AML-193 (cell line): ENCODE measurements around the gene SUFU.
A peak's percentile ranks its signal among the peaks of the same experiment; 100 is the strongest.

Source experiments
- DNase-seq, 2 experiments: peaks; one replicate each; lab custom pipeline; 2025; lab: John Stamatoyannopoulos, UW

The SUFU gene

DNA sequence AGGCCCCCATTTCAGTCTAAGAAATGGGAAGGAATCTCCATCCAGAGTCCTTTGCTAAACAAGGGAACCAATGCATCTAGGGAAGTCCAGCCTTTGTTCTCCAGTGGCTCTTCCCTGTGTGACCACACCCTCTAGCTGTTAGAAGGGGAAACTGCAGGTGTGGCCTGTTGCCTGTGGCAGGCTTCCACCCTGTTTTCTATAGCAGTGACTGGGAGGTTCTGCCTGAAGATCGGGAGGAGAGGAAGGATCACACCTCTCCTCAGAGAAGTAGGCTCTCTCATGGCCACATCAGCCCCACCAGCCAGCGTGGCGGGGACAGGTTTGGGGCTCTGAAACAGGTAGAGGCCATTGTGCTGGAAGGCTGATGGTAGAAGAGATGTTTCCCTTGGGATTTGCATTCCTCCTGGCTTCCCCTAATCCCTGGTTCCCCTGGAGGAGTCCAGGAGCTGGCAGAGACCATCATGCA, 92.8 kb downstream of the SUFU start:
- peak; percentile 35 to 42 for DNase-seq

DNA sequence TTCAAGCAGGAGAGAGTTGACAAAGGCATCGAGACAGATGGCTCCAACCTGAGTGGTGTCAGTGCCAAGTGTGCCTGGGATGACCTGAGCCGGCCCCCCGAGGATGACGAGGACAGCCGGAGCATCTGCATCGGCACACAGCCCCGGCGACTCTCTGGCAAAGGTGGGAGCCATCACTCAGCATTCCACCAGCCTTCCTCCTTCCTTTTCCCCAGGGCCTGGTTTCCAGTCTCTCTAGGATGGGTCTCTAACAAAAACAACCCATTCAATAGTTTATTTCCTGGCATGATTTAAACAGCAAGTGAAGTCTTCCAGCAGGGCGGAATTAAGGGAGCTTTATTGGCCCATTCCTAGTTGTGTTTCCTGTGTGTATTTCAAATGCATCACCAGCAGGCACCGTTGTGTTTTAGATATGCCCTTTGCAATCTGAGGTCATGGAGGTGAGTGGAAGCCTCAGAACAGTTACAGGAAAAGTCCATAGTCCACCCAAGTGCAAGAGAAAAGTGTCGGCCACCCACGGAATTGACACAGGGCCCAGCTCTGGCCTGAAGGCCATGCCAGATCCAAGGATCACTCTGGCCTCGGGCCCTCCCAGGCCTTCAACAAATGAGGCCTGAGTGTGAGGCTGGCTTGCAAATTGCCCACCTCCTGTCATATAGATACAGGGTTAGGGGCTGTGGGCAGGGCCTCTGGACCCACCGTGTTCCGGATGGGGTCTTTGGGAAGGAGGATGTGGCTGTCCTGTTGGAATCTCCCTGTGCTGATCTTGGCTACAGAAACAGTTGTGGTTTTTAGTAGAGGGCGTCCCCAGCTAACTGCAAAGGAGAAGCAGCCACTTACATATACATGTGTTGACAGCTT, 93.6 kb downstream of the SUFU start:
- no peak for DNase-seq

DNA sequence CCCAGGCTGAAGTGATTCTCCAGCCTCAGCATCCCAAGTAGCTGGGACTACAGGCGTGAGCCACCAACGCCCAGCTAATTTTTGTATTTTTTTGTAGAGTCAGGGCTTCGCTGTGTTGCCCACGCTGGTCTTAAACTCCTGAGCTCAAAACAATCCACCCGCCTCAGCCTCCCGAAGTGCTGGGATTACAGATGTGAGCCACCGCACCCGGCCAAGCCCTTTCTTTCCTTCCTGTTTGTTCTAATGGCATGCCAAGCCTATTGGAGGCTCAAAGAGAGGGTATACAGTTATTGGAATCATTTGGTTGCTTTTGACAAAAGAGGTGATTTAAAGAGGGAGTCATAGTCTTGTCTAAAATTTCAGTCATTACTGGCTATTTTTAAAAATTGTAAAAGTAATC, 94.5 kb downstream of the SUFU start:
- DNase-seq, result no peak

DNA sequence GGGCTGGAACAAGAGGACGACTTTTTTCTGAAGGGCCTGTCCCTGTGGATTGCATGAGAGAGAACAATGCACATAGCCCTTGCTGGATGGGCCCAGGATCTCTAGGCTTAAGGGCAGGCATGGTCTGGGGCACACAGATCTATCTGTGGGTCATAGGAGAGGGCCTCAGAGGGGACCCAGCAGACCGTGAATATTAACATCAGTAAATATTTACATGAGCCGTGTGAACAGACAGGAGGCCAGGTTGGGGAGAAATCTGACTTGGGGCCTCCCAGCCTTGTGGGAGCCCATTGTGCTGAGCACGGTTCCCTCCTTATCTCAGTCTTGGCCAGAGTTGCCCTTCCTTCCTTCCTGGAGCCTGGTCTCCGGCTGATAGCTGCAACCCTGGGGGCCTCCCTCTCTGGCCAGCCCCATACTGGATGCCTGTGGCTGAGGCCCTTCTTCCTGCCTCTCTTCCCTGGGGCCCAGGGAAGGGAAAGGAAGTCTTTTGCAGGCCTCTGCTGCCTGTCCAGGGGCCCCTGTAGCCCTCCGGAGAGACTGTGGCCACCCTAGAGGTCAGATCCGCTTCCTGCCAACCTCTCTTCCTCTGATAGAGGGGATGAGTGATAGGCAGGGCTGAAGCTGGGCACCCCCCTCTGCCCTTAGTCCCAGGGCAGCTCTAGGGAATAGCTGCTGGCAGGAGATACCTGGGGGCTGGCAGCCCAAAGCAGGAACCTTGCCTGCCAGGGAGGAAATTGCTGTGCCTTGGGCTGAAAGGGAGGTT, 96.0 kb downstream of the SUFU start:
- no peak for DNase-seq

DNA sequence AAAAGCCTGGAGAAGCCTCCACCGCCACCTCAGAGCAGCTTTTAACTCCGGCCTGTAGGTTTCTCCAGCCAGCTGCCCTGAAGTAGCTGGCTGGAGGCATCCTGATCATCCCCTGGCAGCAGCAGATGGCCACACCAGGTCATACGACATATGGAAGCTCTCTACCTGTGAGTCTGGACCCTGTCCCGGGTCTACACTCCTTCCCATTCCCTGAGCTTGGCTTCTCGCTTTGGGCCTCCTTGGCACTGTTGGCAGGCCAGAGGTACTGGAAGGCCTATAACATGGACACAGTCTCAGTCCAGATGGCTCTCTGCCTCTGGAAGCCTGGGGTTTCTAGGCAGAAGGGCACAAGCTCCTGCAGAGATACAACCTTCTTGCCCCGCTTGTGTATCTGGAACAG, 97.0 kb downstream of the SUFU start:
- no peak for DNase-seq

DNA sequence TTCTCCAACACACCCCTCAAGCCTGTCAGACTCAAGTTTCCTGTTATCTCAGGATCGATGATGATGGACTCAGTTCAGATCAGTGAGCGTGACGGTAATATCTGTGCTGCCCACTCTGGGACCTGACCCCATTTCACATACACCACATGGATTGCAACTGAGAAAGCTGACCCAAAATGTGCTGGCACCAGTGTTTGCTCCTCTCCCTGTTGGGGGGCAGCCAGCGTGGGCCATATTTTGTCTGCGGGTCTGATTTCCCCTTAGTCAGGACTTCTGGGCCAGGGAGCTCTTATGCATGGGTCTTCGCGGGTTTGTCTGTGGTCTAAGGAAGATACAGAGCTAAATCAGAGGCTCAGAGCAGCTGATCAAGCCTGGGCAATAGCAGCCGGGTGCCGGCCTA, 97.9 kb downstream of the SUFU start:
- no peak for DNase-seq

DNA sequence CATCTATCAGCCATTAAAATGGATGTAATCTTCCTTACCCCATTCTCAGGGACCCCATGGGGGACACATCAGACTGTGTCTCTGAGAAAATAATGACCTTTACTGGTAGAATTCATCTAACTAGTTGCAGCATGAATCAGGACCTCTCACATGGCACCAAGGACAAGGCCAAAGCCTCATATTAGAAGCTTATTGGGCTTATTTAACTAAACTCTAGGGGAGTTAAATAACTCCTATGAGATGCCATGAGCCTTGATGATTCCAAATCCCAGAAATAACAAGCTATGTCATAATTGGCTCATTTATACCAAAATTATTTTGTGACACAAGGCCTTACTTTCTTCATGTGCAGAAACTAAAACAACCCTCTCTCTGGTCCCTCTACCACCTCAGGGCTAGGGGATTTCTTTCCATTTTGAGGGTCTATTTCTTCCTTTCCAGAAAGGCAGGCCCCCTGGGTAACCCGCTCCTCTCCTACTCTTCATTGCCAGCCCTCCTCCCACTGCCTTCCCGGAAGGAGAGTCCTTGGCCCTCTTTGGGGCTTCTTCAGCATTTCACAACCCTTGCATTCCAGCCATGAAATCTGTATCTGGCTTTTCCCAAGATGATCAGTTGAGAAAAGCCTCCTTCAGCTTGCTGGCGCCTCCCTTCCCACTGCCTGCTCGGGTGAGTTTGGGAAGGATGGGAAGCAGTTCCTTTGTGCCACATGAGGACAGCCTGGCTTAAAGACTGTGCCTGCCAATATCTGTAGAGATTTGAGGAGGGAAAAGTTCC, 98.7 kb downstream of the SUFU start:
- DNase-seq, result no peak

DNA sequence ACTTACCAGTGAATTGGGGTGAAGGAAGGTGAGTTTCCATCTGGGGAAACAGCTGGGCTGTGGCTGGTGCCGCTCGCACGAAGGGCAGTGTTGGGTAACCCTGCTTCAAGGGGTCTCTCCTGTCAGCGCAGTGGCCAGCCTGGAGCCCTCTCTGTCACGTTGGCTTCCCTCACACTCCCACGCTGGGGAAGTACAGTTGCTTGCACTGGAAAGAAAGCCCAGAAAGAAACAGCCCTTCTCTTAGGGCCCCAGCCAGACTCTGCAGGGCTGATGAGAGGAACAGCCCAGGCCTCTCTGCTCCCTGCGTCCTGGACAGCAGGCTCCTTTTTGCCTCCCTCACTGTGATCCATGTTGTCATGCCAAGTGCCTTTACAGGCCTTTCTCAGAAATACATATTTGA, 100.2 kb downstream of the SUFU start:
- DNase-seq, result no peak

DNA sequence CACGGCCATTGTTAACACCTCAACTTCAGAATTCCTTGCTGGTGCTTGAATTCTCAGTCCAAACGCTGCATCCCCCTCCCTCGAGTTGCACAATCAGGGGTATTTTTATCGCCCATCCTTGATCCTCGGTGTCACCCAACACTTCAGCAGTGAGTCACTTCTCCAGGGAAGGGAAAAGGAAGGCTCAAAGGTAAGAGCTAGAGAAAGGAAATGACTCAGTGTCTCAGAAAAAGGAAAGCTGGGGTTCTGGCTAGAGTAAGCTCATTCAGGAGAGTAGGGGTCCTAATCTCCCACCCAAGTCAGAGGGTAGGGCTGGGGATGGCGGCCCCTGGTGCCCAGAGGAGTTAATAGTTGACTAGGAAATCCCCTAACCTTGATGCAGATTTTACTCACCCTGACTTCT, 100.7 kb downstream of the SUFU start:
- no peak for DNase-seq

DNA sequence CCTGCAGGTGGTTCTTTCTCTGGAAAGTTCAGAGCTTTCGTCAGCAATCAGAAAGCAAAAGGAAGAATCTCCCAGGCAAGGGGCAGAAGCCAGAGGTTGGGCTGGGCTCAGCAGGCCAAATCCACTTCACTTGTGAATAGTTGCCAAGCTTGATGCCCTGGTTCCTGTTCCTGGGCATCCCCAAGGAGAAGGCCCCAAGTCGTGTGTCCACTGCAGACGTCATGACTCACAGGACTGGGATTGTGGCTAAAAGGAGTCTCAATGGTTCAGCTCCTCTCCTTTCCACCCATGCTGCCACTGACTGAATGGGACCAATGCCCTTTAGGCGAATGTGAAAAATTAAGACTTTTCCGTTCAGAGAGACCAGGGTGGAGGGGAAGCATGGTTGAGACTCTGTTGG, 101.9 kb downstream of the SUFU start:
- no peak for DNase-seq

DNA sequence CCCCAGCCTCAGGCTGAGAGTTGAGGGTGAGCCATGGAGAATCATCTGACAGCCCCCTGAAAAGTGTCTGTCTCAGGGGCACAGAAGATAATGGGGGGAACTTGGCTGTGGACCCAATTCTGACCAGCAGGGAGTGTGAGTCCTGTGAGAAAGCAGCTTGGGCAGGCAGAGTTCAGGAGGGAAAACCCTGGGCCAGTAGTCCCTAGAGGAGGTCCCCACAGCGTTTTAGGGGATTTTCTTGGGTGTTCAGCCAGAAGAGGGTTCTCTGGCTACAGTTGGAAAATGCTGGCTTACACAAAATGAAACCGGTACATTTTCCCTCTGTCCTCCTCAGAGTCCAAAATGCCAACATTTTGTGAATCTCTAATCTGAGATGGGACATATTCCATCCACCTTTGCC, 104.7 kb downstream of the SUFU start:
- DNase-seq, result no peak

DNA sequence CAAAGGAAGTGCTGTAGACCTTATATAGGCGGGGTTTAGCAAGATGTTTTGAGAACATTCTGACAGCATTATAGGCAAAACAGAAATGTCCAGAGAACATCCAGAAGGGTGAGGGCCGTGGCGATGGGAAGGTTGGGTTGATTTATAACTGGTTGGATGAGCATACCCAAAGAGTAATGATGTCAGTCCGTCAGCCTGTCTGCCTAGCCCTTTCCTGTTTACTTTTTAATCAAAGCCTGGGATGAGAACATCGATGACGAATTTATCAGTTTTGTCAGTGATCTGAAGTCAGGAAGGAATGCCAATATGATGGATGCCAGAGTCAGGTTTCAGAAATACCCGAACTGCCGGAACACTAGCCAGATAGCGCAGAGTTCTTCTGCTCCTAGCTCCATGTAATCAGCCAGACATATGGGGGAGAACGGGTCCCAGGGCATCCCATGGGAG, 106.7 kb downstream of the SUFU start:
- no peak for DNase-seq

DNA sequence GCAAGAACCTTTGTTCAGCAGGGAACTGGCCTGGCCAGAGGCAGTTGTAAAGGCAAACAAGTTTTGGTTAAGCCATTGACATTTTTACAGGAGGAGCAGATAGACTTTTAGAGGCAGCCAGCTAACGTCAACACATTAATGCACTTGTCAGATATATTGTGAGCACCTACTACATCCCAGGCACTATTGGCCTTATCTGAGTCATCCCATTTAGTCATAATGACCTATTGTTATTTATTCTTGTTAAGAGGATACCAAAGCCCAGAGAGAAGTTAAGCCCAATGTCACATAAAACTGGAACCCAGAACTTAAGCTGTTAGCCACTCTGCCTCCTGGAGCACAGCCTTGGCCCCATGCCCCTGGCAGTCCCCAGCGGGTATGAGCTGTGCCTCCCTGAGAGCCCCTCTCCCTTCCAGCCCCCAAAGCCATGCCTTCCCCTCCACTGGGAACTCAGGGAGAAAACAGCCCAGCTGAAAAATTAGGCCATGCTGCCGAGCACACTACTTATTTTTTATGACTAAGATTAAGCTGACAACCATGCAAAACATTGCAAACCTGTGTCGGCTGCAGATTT, 107.8 kb downstream of the SUFU start:
- DNase-seq, result no peak

DNA sequence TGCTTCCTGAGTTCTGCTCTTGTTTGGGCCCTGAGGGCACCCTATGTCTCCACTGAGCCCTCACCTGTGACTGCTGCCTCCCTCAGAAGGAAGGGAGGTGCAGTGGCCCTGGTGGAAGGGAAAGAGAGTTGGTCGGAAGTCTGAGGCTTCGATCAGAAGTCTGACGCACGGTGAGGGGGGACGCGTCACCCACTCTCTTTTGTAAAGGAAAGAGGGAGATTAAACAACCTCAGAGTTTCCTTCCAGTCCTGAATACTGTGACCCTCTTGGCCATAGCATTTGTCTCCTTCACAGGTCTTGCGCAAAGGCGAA, 109.1 kb downstream of the SUFU start:
- DNase-seq, result no peak

DNA sequence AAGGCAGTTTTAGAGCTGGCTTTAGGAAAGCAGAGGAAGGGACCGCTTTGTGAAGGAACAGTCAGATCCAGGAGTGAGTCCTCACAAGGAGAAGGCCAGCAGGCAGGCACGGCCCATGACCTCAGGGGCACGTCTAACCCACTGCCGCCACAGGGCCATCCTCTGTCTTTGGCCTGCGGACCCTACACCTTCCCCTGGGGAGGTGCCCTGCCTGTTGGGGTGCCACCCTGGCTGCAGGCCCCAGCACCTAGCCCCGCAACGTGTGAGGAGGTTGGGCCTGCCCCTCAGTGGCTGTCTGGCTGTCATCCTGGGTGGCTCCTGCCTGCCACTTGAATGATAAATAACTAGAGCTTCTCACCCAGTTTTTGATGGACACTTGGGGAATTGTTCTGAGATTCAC, 109.5 kb downstream of the SUFU start:
- DNase-seq, result no peak

DNA sequence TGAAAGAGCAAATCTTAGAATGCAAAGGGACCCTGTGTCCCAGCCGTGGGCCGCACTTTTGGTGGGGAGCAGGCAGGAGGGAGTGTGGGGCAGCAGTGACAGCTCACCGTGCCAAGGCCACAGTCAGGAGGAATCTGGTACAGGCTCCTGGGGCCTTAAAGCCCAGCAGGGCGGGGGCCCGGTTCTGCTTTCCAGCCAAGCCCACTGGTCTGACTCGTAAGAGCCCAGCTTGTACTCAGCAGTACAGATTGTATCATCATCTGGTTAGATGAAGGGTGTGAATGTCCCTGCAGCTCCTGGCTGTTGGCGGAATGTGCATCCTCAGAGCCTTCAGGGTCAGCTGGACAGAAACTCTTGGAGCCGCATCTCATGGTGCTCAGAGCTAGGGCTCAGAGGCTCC, 110.0 kb downstream of the SUFU start:
- no peak for DNase-seq

DNA sequence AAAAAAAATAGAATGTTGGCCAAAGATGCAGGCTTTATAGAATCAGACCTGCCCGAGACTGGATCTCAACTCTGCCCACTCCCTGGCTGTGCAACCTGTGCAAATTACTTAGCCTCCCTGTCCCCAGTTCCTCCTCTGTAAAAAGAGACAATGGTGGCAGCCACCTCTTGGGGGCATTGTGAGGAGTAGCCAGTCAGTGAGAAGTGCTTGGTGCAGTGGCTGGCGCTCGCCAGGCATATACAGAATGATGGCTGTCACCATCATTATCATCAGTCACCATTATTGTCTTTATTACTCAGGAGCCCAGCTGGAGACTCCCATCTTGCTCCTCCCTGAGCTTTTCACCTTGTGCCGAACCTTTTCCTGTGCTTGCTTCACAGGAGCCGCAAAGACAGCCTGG, 111.1 kb downstream of the SUFU start:
- DNase-seq, result no peak

DNA sequence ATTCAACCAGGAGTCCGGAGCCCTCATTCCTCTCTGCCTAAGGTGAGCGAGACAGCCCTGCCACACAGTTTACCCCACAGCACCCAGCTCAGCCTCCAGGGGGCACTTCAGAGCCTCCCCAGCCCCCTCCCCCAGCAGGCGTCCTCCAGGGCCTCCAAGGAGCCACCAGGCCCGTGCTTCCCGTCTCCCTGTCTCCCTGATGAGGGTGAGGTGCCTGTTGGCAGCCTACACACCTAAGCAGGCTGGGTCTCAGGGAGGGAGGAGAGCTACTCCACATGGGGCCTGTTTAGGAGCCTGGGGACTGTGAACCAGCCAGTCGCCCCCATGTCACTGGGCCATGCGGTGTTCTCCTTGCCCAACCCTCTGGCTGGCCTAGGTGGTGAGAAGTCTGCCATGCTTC, 111.6 kb downstream of the SUFU start:
- DNase-seq, result peak in 1 of 2 experiments; percentile 11

DNA sequence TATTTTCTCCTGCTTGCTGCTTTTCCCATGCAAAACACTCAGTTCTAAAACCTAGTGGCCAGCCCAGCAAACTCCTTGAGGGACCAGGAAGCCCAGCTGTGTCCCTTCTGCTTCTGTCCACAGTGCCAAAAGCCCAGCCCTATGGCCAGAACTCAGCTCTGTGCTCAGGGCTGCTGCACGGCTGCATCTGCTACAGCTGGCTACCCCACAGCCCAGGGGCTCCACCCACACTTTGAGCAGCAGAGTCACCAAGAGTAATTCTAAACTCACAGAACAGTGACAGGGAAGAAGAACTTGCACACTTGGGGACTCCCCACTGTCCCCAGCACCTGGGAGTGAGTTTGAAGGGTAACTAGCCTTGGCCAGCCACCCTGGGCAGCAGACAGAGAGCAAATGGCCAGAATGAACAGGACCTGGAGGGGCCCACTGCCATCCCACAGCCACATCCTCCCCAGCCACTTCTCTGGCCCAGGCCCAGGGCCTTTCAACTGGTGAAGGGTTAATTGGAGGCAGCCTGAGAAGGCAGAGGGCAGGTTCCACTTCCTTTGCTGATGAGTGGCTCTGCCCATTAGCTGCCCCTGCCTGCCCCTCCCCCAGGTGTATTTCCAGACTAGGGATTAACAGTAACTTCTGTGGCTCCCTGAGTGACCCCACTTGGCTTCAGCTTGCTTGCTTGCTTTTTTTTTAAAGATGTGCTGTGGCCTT, 112.4 kb downstream of the SUFU start:
- DNase-seq, result no peak

DNA sequence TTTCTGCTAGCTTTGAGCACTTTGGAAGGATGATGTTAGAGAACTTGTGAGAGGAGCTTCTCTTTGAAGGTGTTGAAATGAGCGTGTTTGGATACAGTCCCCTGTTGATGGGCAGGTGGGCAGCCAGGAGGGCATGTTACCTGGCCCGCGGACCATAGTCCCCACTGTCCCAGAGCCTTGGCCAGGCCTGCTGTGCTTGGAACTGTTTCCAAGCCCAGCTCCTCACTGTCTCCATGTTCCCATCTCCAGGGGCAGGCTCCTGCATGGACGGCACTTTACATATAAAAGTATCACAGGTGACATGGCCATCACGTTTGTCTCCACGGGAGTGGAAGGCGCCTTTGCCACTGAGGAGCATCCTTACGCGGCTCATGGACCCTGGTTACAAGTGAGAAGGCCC, 113.3 kb downstream of the SUFU start:
- no peak for DNase-seq

DNA sequence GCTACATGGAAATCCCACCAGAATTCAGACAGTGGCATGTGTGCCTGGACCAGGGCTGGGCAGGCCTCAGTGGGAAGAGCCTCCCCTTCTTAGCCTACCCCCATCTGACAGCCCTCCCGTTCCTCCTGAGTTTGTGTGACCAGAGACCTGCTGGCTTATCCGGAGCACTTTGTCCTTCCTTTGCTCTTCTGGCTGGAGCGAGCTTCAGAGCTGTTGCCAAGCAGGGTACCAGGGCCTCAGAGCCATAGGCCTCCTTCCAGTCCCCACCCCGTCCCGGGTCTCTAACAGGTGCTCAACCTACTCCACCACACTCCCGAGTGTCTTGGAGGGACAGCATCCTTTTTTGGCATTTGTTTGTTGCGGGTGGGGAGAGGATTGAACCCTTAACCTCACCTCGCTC, 114.0 kb downstream of the SUFU start:
- DNase-seq, result no peak
